Tibial artery (tissue), 4 donors: ENCODE measurements around the gene CASZ1.

Experiments used
- DNase-seq, 2 donors: peaks; one replicate each; pipeline ENCODE4 v3.0.0-alpha.2; 2019
- H3K27ac ChIP-seq, 2 donors: fragments of 200-600 bp; sonication (generic) in 1 of 2; 1 replicate in 1 of 2; 2 replicates in 1 of 2; pipeline ENCODE4 v1.5.1; 2018 to 2019; ENCODE audit warnings: mild to moderate bottlenecking in 1 of 2
- H3K27me3 ChIP-seq, 2 donors: fragments of 200-600 bp; sonication (generic) in 1 of 2; one replicate each; pipeline versions ENCODE4 v1.5.1 to v1.6.0; 2016 to 2019
- H3K36me3 ChIP-seq, 3 donors: fragments of 200-600 bp; sonication (generic) in 2 of 3; one replicate each; pipeline ENCODE4 v1.5.1; 2016 to 2019; ENCODE audit warnings: mild to moderate bottlenecking in 2 of 3
- H3K4me1 ChIP-seq, 4 donors: fragments of 200-600 bp; sonication (generic) in 2 of 4; 1 replicate in 3 of 4; 2 replicates in 1 of 4; pipeline ENCODE4 v1.5.1; 2016 to 2019
- H3K4me3 ChIP-seq, 2 donors: fragments of 200-600 bp; sonication (generic) in 1 of 2; 1 replicate in 1 of 2; 2 replicates in 1 of 2; pipeline ENCODE4 v1.5.1; 2018 to 2019; ENCODE audit warnings: mild to moderate bottlenecking in 2 of 2
- H3K9me3 ChIP-seq, 3 donors: fragments of 200-600 bp; sonication (generic) in 1 of 3; one replicate each; pipeline ENCODE4 v1.5.1; 2016 to 2019
- intact Hi-C: fragments of 100-400 bp; cut with DNase I; formaldehyde crosslinking; loops from one replicate; pipeline ENCODE4 v1.15.0; 2023; ENCODE audit warnings: low total_unique reads
- TF ChIP-seq, protein P1 (sequence below), 2 experiments: fragments of 200-600 bp in 1 of 2; fragments of 450-650 bp in 1 of 2; IDR thresholded peaks; one replicate each; pipeline ENCODE4 v1.5.1; 2017 to 2019; ENCODE audit warnings: antibody characterized with exemption in 2 of 2, mild to moderate bottlenecking in 1 of 2, moderate library complexity in 1 of 2

Gene CASZ1

DNA sequence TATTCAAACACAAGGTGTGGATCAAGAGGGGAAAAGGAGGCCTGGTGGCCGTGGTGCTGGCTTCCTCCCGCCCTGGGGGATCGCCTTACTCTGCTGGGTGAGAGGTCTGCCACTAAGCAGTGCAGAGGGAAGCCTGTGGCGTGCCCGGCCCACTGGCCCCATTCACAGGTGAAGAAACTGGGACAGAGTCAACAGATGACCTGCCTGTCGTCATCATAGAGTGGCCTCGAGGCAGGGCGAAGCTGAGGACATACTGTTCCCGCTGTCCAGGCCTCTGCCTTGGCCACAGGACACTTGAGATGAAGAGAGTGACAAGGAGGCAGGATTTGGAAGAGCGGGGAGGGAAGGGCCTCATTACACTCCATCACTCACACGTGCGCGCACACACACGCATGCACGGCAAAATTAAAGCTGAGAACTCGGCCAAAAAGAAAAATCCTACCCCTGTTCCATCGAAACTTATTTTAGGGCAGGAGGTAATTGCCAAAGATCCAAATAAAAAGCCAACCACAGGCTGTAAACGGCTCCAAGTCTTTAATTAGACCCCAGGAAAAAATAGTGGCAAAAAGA, 50.5 kb downstream of the CASZ1 start:
- Histone ChIP-seq H3K4me1 (no peaks in the 10 kb centered on the region), H3K4me3 (no peak overlapping the region), H3K36me3 (no peaks in the 10 kb centered on the region), H3K27me3 (no peaks in the 10 kb centered on the region), H3K27ac (no peak overlapping the region), H3K9me3 (no peaks in the 10 kb centered on the region)
- intact Hi-C loops, result no loop called here
- no peak for DNase-seq
- TF ChIP-seq, protein P1, sequence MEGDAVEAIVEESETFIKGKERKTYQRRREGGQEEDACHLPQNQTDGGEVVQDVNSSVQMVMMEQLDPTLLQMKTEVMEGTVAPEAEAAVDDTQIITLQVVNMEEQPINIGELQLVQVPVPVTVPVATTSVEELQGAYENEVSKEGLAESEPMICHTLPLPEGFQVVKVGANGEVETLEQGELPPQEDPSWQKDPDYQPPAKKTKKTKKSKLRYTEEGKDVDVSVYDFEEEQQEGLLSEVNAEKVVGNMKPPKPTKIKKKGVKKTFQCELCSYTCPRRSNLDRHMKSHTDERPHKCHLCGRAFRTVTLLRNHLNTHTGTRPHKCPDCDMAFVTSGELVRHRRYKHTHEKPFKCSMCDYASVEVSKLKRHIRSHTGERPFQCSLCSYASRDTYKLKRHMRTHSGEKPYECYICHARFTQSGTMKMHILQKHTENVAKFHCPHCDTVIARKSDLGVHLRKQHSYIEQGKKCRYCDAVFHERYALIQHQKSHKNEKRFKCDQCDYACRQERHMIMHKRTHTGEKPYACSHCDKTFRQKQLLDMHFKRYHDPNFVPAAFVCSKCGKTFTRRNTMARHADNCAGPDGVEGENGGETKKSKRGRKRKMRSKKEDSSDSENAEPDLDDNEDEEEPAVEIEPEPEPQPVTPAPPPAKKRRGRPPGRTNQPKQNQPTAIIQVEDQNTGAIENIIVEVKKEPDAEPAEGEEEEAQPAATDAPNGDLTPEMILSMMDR (IDR thresholded peaks at IDR 0.05), result no peak

DNA sequence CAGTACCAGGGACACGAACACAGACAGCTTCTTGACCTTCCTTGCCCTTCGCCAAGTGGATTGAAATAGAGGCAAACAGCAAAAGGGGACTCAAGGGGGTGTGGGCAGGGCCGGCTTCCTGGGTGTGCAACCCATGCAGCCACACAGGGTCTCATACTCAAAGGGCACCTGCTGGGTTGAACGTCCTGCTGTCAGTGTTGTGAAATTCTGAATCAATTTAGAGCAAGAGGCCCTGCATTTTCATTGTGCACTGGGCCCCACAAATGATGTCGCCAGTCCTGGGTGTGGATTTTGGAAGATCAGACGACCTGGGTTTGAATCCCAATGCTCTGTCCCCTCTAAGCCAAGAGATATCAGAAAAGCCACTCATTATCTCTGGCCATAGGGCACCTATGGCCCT, 51.1 kb downstream of the CASZ1 start:
- Histone ChIP-seq H3K4me3 (no peak overlapping the region), H3K36me3 (no peaks in the 10 kb centered on the region), H3K9me3 (no peaks in the 10 kb centered on the region), H3K27ac (no peak overlapping the region), H3K4me1 (no peaks in the 10 kb centered on the region), H3K27me3 (no peaks in the 10 kb centered on the region)
- no peak for DNase-seq
- TF ChIP-seq, protein P1 (IDR thresholded peaks at IDR 0.05), result no peak
- intact Hi-C loops, result no loop called here

DNA sequence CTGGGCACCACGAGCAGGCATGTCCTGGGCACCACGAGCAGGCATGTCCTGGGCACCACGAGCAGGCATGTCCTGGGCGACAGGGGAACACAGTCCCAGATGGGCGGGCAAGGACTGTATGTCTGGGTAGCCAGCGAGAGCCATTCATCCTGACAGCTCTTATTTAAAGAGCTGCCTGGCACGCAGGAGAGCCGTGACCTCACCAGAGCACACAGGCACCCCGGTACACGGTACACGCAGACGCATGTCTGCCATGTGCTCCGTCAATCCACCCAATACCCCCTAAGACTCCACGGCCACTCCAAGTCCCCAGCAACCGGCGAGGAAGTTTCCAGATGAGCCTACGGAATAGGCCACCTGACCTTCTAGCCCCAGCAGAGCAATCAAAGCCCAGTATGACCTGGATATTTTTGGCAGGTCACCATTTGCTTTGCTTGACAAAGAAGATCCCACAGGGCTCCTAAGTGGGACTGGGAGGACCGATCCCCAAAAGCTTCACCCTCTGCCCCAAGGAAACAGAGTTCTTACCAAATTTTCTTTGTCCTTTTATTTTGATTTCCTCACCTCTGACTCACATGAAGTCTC, 51.7 kb downstream of the CASZ1 start:
- DNase-seq, result no peak

DNA sequence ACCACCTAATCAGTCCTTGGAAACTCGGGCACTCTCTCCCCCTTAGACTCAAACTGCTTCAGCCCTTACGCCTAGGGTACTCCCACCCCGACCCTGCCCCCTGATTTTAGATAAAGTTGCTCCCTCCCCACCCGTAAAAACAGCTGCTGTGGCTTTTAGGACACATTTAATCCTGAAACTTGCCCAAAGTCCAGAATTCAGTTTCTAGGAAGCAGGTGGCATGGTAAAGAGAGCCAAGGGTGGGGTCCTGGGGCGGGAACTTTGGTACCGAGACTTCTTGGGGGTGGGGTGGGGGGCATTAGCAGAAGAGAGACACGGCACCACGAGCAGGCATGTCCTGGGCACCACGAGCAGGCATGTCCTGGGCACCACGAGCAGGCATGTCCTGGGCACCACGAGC, 52.4 kb downstream of the CASZ1 start:
- Histone ChIP-seq H3K4me3 (no peak overlapping the region), H3K4me1 (no peaks in the 10 kb centered on the region), H3K36me3 (no peaks in the 10 kb centered on the region), H3K27me3 (no peaks in the 10 kb centered on the region), H3K27ac (no peak overlapping the region), H3K9me3 (no peaks in the 10 kb centered on the region)
- DNase-seq, result no peak
- TF ChIP-seq, protein P1 (IDR thresholded peaks at IDR 0.05), result no peak
- intact Hi-C loops, result no loop called here

More for the DNA sequence above, 51.7 kb downstream of the CASZ1 start:
- no peak overlapping the region for H3K4me3 ChIP-seq
- no peaks in the 10 kb centered on the region for H3K36me3 ChIP-seq
- no peaks in the 10 kb centered on the region for H3K4me1 ChIP-seq
- H3K9me3 ChIP-seq, result no peaks in the 10 kb centered on the region
- no peak overlapping the region for H3K27ac ChIP-seq
- TF ChIP-seq, protein P1 (IDR thresholded peaks at IDR 0.05), result no peak
- intact Hi-C loops, result no loop called here
- H3K27me3 ChIP-seq, result no peaks in the 10 kb centered on the region

DNA sequence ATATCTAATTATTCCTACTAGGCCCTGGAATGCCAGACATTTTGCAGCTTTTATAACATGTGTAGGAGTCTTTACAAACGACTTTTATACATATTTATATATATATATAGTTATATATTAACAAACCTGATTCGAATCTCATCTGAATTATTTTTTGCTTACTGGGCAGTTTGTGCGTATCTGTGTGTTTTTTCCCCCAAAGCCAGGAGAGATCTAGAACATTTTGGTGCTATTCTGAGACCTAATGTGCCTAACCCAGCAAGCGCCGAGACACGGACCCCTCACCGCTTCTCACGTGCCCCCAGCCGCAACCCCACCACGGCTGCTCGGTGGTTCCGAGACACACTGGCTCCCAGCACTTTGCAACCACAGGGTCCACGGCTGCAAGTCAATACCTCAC, 54.8 kb downstream of the CASZ1 start:
- no peak overlapping the region for H3K4me3 ChIP-seq
- intact Hi-C loops, result no loop called here
- no peaks in the 10 kb centered on the region for H3K9me3 ChIP-seq
- no peaks in the 10 kb centered on the region for H3K27me3 ChIP-seq
- DNase-seq, result no peak
- no peak overlapping the region for H3K27ac ChIP-seq
- H3K4me1 ChIP-seq, result peaks cover 0 to 19% (median 0%) of the 10 kb centered on the region in 4 donors
- TF ChIP-seq, protein P1 (IDR thresholded peaks at IDR 0.05), result no peak
- H3K36me3 ChIP-seq, result no peaks in the 10 kb centered on the region
